Measurements from ENCODE around the gene ANK3. TPM values are rescaled to one million over a fixed set of nuclear protein-coding genes. Genes with fewer than 3 reads are reported as not detected.

ANK3 gene
- polyA plus RNA-seq, 3 donors: not detected

- H3K4me1 ChIP-seq (ENCODE audit: control insufficient read depth in 1 of 2, insufficient read depth in 2 of 2, low read length in 2 of 2): peaks cover 0 to 10% of the 10 kb centered on the region in 2 donors
These were observed 550 bp upstream of the ANK3 start for GRCh38 chr10:60390224-60390626.

DNA sequence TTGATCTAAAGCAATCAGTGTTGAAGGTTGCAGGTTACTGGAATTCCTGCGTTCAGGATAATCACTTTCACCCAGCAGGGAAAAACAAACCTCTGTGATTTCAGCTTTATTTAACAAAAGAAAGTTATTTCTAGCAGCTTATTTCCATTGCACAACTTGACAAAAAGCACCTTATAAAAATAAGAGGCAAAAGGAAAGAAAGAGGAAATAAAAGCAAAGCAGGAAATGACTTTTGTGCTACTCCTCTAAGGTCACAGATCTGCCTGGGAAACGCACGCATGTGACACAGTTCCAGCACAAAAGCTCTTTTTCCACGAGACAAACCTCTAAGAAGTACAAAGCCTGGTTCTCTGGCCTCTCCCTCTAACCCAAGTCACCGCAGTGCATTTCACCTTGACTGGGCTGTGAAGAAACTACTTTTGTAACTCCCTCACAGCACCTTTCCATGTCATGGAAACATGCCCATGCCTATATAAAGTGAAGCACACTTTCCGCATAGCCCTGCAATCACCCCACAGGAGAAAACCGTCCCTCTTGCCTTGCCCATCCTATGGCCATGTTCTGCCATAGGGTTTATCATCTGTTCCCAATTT is 870 bp downstream of the ANK3 start:
- Histone ChIP-seq H3K9me3 (replicated peaks in 1 of 2; ENCODE audit: control insufficient read depth in 1 of 2, insufficient read depth in 1 of 2, low read length in 2 of 2) (no peaks in the 10 kb centered on the region), H4K20me1 (ENCODE audit: insufficient read depth, low read length) (no peaks in the 10 kb centered on the region), H2AFZ (ENCODE audit: insufficient read depth, low read depth, low read length, poor library complexity, severe bottlenecking) (no peak overlapping the region), H3K9ac (ENCODE audit: insufficient read depth, low read length, poor library complexity, severe bottlenecking) (no peak overlapping the region), H3K27me3 (ENCODE audit: control insufficient read depth in 2 of 2, insufficient read depth in 2 of 2, low read length in 2 of 2) (no peaks in the 10 kb centered on the region), H3K4me2 (replicated peaks; ENCODE audit: extremely low read depth, low read length, poor library complexity, severe bottlenecking) (no peak overlapping the region), H3K27ac (ENCODE audit: low read depth in 1 of 2, low read length in 2 of 2) (no peak overlapping the region), H3K4me1 (ENCODE audit: control insufficient read depth in 1 of 2, insufficient read depth in 2 of 2, low read length in 2 of 2) (peaks cover 0 to 10% of the 10 kb centered on the region in 2 donors), H3K4me3 (replicated peaks in 1 of 3; ENCODE audit: low read depth in 2 of 3, low read length in 3 of 3) (no peak overlapping the region), H3K36me3 (replicated peaks in 1 of 2; ENCODE audit: control insufficient read depth in 1 of 2, insufficient read depth in 2 of 2, low read length in 2 of 2) (no peaks in the 10 kb centered on the region), H3K79me2 (ENCODE audit: insufficient read depth, low read length) (no peaks in the 10 kb centered on the region)
- 45% methylated on average over 6 of the region's 7 CpGs for WGBS (ENCODE audit: insufficient coverage)
- peaks cover 2 to 4% (median 2%) of the 10 kb centered on the region in 3 donors for H3K27me3 Mint-ChIP-seq (ENCODE audit: low read depth in 3 of 3)
- DNase-seq: peak in 1 of 3 donors; percentile 15
- no peaks in the 10 kb centered on the region for H3K9me3 Mint-ChIP-seq
- intact Hi-C loops (cut with micrococcal nuclease): no loop called here
- no peak for TF ChIP-seq CTCF (IDR thresholded peaks at IDR 0.05)
- H3K4me1 Mint-ChIP-seq: peaks cover 7% of the 10 kb centered on the region
- H3K27ac Mint-ChIP-seq: peak overlapping the region in 1 of 7 donors; percentile 54
- no peak overlapping the region for H3K4me3 Mint-ChIP-seq
- H3K36me3 Mint-ChIP-seq: no peaks in the 10 kb centered on the region

More at GRCh38 chr10:60390224-60390626, 550 bp upstream of the ANK3 start:
- H3K9me3 Mint-ChIP-seq: no peaks in the 10 kb centered on the region
- DNase-seq: no peak
- no peak overlapping the region for H3K4me3 ChIP-seq (replicated peaks in 1 of 3; ENCODE audit: low read depth in 2 of 3, low read length in 3 of 3)
- H2AFZ ChIP-seq (ENCODE audit: insufficient read depth, low read depth, low read length, poor library complexity, severe bottlenecking): no peak overlapping the region
- no peak for TF ChIP-seq CTCF (IDR thresholded peaks at IDR 0.05)
- no peak overlapping the region for H3K4me2 ChIP-seq (replicated peaks; ENCODE audit: extremely low read depth, low read length, poor library complexity, severe bottlenecking)
- no peaks in the 10 kb centered on the region for H3K9me3 ChIP-seq (replicated peaks in 1 of 2; ENCODE audit: control insufficient read depth in 1 of 2, insufficient read depth in 1 of 2, low read length in 2 of 2)
- no peak overlapping the region for H3K4me3 Mint-ChIP-seq
- H3K4me1 Mint-ChIP-seq: peaks cover 7% of the 10 kb centered on the region
- H3K27ac Mint-ChIP-seq: no peak overlapping the region
- H3K36me3 ChIP-seq (replicated peaks in 1 of 2; ENCODE audit: control insufficient read depth in 1 of 2, insufficient read depth in 2 of 2, low read length in 2 of 2): no peaks in the 10 kb centered on the region
- H3K27me3 Mint-ChIP-seq (ENCODE audit: low read depth in 3 of 3): peaks cover under 1 to 2% (median 2%) of the 10 kb centered on the region in 3 donors
- intact Hi-C loops (cut with micrococcal nuclease): no loop called here
- H3K27ac ChIP-seq (ENCODE audit: low read depth in 1 of 2, low read length in 2 of 2): no peak overlapping the region
- no CpG with 5 or more reads among the region's 3 CpGs for WGBS (ENCODE audit: insufficient coverage)
- H3K79me2 ChIP-seq (ENCODE audit: insufficient read depth, low read length): no peaks in the 10 kb centered on the region
- H3K9ac ChIP-seq (ENCODE audit: insufficient read depth, low read length, poor library complexity, severe bottlenecking): no peak overlapping the region
- H3K36me3 Mint-ChIP-seq: no peaks in the 10 kb centered on the region
- no peaks in the 10 kb centered on the region for H4K20me1 ChIP-seq (ENCODE audit: insufficient read depth, low read length)
- no peaks in the 10 kb centered on the region for H3K27me3 ChIP-seq (ENCODE audit: control insufficient read depth in 2 of 2, insufficient read depth in 2 of 2, low read length in 2 of 2)

All from CD14-positive monocyte (primary cell).